SK-N-MC (cell line): ENCODE results near the gene H2AZ2.

Source experiments
- EZH2 ChIP-seq: fragments of 200-600 bp; sonication (generic); IDR thresholded peaks from one replicate; pipeline ENCODE4 v1.6.1; 2017; ENCODE audit warnings: antibody characterized with exemption
- FOXP2 ChIP-seq: optimal IDR thresholded peaks from 2 replicates; pipeline ENCODE3; 2011; ENCODE audit warnings: mild to moderate bottlenecking, moderate library complexity; ENCODE audit not compliant: insufficient read depth; ENCODE audit errors: extremely low read length, control extremely low read depth
- POLR2AphosphoS5 ChIP-seq: IDR thresholded peaks from 2 replicates; pipeline ENCODE4 v1.6.1; 2012; ENCODE audit warnings: mild to moderate bottlenecking, low read depth, low read length, borderline replicate concordance

- TF ChIP-seq POLR2AphosphoS5 (no peak), EZH2 (no peak), FOXP2 (no peak)
Measured at GRCh38 chr7:44881066-44881600, 33.2 kb upstream of the H2AZ2 start.
